ENCODE measurements around the gene RBMS2. TPM values are rescaled to one million over a fixed set of nuclear protein-coding genes. Genes with fewer than 3 reads are reported as not detected.
A peak's percentile ranks its signal among the peaks of the same experiment; 100 is the strongest.
"Not testable (repeated sequence)": the region's sequence is repeated elsewhere in the genome, so short reads cannot be mapped to it uniquely, and the experiment has no call there.

The RBMS2 gene, protein sequence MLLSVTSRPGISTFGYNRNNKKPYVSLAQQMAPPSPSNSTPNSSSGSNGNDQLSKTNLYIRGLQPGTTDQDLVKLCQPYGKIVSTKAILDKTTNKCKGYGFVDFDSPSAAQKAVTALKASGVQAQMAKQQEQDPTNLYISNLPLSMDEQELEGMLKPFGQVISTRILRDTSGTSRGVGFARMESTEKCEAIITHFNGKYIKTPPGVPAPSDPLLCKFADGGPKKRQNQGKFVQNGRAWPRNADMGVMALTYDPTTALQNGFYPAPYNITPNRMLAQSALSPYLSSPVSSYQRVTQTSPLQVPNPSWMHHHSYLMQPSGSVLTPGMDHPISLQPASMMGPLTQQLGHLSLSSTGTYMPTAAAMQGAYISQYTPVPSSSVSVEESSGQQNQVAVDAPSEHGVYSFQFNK
- total RNA-seq = 3.0 TPM

DNA sequence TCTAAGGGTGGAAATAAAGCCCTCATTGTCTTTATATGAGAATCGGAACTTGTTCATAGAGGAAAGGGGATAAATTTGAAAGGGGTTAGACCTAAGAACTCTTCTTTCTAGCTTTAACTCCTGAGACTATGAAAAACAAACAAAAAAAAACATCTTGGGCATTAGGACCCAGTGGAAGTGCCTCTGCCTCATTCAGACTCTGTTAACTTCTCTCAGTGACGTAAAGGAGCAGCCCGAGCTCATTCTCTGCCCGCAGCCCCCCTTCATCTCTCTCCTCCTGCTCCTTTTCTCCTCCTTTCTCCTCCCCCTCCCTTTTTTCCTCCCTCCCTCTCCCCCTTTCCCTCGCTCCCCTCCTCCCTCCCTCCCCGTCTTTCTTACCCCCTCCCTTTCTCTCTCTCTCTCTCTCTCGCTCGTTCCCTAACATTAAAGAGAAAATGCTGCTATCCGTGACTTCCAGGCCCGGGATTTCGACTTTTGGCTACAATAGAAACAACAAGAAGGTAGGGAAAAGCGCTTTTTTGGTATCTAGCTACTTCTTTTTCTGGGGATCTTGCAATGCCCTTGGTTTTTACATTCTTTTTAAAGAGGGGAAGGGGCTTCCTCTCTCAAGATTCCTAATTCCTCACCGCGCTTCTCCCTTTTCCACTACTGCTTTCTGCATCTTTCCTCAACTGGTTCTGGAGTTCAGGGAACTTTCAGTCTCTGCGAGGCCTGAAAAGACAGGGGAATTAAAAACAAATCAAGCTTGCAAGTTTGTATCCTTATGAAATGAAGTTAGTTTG, at the start of gene RBMS2:
RBMS2 (plus strand) TSS at position 231 of the 782 bp plus-strand sequence; CDS start at position 435, 204 bp downstream.
- peak; percentile 40 for DNase-seq

DNA sequence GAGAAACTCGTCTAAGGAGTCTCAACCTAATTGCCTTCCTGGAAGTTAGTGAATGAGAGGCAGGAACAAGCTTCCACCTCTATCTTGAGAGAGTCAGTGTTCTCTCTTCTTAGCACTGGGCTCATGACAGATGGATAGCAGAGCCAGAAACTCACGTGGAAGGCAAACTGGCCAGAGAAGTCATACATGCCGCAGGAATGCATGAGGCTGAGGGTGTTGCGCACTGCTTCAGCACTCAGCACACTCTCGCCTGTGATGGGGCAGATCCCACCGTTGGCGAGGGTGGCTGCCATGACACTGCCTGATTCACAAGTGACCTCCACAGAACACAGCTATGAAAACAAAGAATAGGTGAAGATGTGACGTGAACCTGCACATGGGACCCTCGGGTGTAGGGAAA, 47.2 kb upstream of the RBMS2 start:
- no peak for DNase-seq

DNA sequence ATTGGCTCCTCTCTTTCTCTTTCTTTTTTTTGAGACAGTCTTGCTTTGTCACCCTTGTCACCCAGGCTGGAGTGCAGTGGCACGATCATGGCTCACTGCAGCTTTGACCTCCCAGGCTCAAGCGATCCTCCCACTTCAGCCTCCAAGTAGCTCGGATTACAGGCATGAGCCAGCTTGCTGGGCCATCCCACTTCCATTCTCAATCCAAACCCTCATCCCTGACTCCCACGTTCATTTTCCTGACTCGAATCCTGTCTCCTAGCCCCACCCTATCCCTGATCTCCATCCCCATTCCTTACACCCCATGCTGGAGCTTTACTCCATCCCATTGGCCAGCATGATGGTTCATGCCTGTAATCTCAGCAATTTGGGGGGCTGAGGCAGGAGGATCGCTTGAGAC, 45.5 kb upstream of the RBMS2 start:
- DNase-seq = no peak

DNA sequence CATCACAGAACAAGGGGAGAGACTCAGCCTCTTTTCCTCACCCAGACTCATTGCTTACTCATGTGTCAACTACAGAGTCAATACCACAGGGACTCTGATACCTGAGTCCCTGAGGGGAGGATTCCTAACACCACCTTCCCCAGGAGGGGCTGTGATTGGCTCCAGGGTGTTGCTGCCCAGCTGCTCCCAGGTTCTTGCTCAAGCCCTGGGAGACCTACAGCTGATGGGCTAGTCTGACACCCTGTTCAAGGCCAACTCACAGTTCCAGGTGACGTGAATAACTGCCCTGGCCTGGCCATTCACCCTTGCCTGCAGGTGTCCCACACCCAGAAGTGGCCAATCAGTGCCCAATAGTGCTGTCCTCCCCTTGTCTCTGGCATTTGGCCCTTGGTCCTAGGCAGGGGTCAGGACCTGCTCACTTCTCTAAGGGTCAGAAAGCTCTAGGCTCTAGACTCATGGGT, 44.6 kb upstream of the RBMS2 start:
- no peak for DNase-seq

DNA sequence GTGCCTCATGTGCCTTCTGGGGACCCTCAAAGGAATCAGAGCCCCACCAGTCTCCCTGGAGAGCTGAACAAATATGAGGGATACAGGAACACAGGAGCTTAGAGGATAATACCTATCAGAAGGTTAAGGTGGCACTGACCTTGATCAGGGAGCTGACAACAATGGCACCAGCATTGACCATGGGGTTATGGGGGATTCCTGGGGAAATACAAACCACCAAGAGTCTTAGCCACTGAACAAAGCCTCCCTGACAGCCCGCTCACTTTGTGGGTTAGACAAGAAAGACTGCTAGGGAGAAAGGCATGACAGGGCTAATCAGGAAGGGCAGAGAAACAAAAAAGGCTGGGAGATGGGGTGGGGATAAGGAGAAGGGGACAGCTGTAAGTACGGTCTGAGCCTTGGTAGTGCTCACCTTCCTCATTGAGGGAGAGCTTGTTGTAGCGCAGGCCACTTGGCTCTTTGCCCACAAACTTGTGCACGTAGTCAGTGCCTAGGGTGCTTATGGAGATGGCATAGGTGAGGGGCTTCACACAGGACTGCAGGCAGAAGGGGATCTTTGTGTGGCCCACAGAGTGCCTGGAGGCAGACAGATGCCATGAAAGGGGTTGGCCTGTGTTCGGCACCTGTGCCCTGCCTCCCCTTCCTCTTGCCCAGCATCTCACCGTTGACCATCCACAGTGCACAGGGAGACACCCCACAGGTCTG, 43.9 kb upstream of the RBMS2 start:
- DNase-seq = no peak

DNA sequence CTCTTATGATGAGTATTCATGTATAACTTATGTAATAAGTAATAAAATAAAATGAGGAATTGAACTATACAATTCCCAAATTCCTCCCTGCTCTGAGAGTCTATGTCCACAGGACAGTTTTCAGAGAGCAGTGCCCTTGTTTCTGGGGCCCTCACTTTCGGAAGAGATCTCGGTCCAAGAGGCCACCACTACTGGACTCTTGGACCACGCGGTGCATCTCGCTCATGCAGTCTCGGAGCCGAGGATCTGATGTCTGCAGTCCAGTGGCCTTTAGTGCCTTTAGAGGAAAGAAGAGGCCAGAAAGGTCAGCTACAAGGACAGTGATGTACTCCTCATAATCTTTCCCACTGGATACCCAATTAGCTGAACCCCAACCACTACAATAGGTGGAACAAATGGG, 42.0 kb upstream of the RBMS2 start:
- no peak for DNase-seq

DNA sequence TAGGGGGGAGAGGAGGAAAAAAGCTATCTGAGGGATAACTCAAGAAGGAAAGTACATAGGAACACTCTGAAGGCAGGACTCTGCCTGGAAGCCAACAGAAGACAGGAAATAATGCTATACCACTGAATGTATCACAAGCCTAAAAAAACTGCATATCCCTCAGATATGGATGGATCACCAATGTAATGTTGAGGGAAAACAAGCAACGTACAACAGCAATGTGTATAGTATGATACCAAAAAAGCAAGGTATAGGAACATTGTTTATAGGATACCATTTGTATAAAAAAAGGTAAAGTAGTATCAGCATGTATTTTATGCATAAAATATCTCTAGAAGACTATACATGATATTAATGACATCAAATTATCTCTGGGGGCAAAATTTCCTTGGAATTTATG, 37.1 kb upstream of the RBMS2 start:
- no peak for DNase-seq

DNA sequence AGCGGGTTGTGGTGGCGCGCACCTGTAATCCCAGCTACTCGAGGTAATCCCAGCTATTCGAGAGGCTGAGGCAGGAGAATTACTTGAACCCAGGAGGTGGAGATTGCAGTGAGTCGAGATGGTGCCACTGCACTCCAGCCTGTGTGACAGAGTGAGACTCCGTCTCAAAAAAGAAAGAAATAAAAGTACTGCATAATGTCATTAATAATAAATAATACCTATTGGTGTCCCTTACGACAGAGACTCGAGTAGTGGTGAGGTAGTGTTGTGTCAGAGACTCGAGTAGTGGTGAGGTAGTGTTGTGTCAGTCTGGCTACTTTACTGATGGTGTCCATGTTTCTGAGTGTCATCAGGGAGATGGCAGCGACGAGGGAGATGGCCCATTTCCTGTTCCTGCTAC, 34.9 kb upstream of the RBMS2 start:
- no peak for DNase-seq

DNA sequence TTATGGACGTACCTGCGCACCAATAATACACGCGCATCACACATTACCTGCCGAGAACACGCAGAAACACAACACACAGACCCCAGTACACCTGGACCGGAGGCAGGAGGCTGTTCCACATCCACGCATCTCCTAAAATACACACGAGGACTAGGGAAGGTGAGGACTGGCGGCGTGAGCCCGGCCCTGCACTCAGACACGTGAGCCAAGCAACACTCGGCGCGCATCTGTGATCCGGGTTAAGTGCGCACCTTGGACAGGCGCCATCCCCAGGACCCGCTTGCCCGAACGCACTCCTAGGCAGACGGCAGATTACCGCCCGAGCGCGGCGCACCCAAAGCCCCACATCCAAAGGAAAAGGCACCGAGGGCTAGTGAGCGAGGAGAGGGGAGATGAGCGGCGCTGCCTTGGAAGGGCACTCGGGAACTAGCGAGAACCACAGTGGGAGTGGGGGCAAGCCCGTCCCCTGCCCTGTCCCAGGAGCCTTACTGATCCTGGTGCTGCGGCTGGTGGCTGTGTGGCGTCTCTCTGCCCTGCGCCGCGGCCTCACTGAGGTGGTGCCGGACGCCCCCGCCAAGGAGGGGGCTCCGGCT, 34.1 kb upstream of the RBMS2 start:
- peak; percentile 39 for DNase-seq

DNA sequence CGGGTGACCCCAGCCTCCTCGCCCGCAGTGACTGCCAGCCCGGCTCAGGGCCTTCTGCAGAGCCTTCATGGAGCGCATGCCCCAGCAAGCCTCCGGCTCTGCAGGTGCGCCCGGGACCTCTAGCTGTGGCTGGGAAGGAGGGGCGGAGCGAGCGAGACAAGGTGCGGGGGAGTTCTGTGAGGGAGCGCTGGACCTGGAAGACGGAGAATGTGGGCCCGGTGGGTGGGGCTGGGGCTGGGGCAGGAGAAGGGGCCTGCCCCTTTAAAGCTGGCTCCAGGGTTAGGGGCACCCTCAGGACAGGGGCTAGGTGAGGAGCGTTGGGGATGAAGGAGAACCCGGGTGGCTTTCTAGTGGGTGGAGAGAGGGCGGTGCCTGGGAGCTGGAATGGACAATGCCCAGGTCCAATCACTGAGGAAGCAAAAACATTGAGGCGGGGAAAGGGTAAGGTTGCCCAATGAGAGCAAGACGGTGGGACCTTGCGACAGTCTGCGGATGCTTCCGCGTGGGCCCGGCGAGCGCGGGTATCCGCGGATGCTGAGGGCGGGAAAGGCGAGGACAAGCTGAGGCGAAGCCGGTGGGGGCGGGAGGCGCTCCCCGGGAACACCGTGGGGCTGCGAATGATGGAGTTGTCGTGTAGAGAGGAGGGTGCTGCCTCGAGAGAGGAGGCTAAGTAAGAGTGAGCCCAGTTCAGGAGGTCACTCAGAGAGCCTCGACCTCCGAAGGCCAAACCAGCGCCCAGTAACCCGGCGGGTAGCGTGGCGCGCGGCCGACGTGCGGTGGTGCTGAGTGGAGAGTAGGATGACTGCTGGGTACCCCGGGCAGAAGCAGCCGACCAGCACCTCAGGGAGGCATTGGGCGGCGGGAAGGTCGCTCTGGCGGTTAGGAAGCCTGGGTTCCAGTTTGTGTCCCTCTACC, 33.3 kb upstream of the RBMS2 start, which contains the start of gene GLS2:
GLS2 (minus strand) TSS at position 121 of the 915 bp plus-strand sequence; CDS start at position 78, 43 bp downstream.
- DNase-seq = peak; percentile 85

DNA sequence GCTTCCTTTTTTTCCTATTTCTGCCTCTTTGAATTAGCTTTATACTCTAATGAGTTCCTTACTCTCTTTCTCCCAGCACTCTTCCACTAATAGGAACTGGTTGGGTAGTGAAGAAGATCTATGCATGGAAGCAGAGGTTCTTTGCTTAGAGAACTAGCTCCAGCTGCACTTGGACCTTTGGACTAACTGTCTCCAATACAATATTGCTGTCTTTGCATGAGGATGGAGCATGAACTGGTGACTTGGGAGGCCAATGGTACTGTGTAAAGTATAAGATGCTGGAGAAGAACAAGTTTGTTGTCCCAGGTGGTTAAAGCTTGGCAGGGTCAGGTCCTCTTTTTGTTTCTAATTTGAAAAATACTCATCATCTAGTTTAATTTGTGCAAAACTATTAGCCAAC, 31.3 kb upstream of the RBMS2 start:
- no peak for DNase-seq

DNA sequence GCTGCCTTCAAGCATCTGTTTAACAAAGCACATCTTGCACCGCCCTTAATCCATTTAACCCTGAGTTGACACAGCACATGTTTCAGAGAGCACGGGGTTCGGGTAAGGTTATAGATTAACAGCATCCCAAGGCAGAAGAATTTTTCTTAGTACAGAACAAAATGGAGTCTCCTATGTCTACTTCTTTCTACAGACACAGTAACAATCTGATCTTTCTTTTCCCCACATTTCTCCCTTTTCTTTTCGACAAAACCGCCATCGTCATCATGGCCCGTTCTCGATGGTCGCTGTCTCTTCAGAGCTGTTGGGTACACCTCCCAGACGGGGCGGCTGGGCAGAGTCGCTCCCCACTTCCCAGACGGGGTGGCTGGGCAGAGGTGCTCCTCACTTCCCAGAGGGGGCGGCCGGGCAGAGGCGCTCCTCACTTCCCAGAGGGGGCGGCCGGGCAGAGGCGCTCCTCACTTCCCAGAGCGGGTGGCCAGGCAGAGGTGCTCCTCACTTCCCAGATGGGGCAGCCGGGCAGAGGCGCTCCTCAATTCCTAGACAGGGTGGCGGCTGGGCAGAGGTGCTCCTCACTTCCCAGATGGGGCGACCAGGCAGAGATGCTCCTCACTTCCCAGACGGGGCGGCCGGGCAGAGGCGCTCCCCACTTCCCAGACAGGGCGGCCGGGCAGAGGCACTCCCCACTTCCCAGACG, 28.1 kb upstream of the RBMS2 start:
- not testable (repeated sequence) for DNase-seq

DNA sequence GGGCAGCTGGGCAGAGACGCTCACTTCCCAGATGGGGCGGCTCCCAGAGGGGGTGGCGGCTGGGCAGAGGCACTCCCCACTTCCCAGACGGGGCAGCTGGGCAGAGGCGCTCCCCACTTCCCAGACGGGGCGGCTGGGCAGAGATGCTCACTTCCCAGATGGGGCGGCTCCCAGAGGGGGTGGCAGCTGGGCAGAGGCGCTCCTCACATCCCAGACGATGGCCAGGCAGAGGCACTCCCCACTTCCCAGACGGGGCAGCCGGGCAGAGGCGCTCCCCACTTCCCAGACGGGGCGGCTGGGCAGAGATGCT, 27.6 kb upstream of the RBMS2 start:
- DNase-seq = not testable (repeated sequence)

DNA sequence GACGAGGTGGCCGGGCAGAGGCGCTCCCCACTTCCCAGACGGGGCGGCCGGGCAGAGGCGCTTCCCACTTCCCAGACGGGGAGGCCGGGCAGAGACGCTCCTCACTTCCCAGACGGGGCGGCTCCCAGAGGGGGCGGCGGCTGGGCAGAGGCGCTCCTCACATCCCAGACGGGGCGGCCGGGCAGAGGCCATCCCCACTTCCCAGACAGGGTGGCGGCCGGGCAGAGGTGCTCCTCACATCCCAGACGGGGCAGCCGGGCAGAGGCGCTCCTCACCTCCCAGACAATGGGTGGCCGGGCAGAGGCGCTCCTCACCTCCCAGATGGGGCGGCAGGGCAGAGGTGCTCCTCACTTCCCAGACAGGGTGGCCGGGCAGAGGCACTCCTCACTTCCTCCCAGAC, 27.1 kb upstream of the RBMS2 start:
- not testable (repeated sequence) for DNase-seq

DNA sequence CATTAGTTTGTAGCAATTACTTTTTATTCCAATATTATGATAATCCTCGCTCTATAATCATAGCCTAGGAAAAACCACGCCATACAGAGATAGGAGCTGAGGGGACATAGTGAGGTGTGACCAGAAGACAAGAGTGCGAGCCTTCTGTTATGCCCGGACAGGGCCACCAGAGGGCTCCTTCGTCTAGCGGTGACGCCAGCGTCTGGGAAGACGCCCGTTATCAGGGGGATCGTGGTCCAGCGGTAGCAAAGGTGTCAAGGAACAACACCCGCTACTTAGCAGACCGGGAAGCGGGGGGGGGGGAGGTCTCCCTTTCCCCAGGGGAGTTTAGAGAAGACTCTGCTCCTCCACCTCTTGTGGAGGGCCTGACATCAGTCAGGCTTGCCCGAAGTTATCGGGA, 24.9 kb upstream of the RBMS2 start:
- peak; percentile 24 for DNase-seq

DNA sequence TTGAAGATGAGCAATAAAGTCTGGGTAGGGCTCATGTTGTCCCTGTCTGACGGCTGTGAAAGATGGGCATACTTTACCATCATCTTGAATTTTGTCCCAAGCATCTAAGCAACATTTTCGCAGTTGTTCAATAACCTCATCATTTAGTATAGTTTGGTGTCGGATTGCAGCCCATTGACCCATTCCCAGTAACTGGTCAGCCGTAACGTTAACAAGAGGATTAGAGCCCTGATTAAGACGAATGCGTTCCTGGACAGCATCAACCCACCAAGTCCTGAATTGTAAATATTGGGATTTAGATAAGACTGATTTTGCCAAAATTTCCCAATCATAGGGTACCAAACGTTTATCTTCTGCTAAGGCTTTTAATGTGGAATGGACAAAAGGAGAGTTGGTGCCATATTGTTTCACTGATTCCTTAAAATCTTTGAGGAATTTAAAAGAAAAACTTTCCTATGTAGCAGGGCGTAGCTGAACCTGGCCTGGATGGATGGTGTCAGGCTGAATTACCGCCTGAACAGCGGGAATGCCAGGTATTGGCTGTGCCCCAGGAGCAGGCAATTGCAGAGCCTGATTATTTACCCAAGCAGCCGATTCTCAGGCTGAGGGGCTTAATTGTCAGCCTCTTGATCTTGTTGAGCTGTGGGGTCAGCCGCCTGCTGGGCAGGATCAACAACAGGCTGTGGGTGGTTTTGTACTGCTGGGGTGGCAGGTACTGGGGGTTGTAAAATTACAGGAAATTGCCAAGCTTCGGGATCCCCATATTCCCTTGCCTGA, 23.3 kb upstream of the RBMS2 start:
- DNase-seq = not testable (repeated sequence)

DNA sequence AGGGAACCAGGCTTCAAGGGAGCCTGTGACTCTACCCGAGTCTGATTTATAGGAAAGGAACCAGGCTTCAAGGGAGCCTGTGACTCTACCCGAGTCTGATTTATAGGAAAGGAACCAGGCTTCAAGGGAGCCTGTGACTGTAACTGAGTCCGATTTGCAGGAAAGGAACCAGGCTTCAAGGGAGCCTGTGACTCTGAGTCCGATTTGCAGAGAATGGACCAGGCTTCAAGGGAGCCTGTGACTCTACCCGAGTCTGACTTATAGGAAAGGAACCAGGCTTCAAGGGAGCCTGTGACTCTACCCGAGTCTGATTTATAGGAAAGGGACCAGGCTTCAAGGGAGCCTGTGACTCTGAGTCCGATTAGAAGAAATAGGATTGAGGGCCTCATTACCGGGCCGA, 22.2 kb upstream of the RBMS2 start:
- not testable (repeated sequence) for DNase-seq

DNA sequence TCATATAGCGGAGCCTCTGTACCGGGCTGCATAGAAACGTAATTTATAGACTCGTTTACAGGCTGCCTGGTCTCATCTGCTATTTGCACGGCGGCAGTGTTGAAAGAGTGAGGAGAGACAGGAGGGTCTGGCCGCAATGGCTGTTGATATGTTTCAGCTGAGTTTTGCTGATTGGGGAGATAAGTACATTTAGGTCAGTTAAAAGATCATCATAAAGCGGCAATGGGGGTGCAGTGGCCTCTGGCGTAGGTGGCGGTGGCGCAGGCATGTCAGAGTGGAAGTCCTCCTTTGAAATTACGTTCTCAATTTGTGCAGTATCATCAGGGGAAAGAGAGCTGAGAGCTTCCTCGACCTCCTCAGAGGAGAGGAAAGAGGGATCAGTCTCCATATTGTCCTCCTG, 21.7 kb upstream of the RBMS2 start:
- DNase-seq = not testable (repeated sequence)

DNA sequence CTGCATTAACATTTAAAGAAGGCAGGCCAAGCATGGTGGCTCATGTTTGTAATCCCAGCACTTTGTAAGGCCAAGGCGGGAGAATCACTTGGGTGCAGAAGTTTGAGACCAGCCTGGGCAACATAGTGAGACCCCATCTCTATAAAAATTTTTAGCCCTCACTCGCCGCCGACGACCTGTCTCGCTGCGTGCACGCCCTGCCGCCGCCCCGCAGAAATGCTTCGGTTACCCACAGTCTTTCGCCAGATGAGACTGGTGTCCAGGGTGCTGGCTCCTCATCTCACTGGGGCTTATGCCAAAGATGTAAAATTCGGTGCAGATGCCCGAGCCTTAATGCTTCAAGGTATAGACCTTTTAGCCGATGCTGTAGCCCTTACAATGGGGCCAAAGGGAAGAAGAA, 10.8 kb upstream of the RBMS2 start:
- DNase-seq = no peak

DNA sequence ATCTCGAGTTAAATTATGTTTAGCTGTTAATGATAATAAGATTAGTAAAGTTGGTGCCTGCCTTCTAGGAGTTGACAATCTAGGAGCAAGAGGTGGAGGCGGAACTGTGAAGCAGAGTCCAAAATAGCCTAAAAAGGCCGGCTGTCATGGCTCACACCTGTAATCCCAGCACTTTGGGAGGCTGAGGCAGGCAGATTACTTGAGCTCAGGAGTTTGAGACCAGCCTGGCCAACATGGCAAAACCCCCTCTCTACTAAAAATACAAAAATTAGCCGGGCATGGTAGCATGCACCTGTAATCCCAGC, 7.7 kb upstream of the RBMS2 start:
- DNase-seq = not testable (repeated sequence)
